ENCODE data around the gene POLG2.

POLG2 gene

GRCh38 chr17:64472564-64472963 lies 24.3 kb downstream of the POLG2 start:
- no peak for TF ChIP-seq CTCF (IDR thresholded peaks at IDR 0.05)

GRCh38 chr17:64471440-64471839 lies 25.4 kb downstream of the POLG2 start:
- TF ChIP-seq CTCF (IDR thresholded peaks at IDR 0.05) = no peak

GRCh38 chr17:64470625-64471024 lies 26.2 kb downstream of the POLG2 start:
- no peak for TF ChIP-seq CTCF (IDR thresholded peaks at IDR 0.05)

- no peak for TF ChIP-seq CTCF (IDR thresholded peaks at IDR 0.05)
Observed at GRCh38 chr17:64466019-64466735, 30.7 kb downstream of the POLG2 start.

- no peak for TF ChIP-seq CTCF (IDR thresholded peaks at IDR 0.05)
Observed at GRCh38 chr17:64461788-64462187, 35.1 kb downstream of the POLG2 start.

GRCh38 chr17:64460955-64461354 lies 35.9 kb downstream of the POLG2 start:
- TF ChIP-seq CTCF (IDR thresholded peaks at IDR 0.05) = no peak

GRCh38 chr17:64459284-64459747 lies 37.5 kb downstream of the POLG2 start:
- TF ChIP-seq CTCF (IDR thresholded peaks at IDR 0.05) = no peak

GRCh38 chr17:64458756-64459155 lies 38.1 kb downstream of the POLG2 start:
- TF ChIP-seq CTCF (IDR thresholded peaks at IDR 0.05) = no peak

Measured in LNCAP (cell line).